GM21390 (cell line): ENCODE data around the gene SLC8A3.
"Not testable (repeated sequence)": the region's sequence is repeated elsewhere in the genome, so short reads cannot be mapped to it uniquely, and the experiment has no call there.

Experiments used
- ATAC-seq: cut with Tn5 transposase; IDR thresholded peaks from one replicate; pipeline ENCODE4 v1.9.1; 2021; ENCODE audit not compliant: unreplicated experiment

SLC8A3 gene

GRCh38 chr14:70188659-70189455 lies at the start of gene SLC8A3:
Gene SLC8A3 (minus strand): TSS chr14:70188951. CDS start chr14:70168422, 20,529 bp downstream.
- ATAC-seq = peak; percentile 40

GRCh38 chr14:70237710-70238109 lies 49.0 kb upstream of the SLC8A3 start:
- ATAC-seq = no peak

- ATAC-seq = no peak
Measured at GRCh38 chr14:70234066-70234950, 45.6 kb upstream of the SLC8A3 start.

- ATAC-seq = not testable (repeated sequence)
Measured at GRCh38 chr14:70231756-70232544, 43.2 kb upstream of the SLC8A3 start.

- ATAC-seq = not testable (repeated sequence)
Measured at GRCh38 chr14:70229877-70230640, 41.3 kb upstream of the SLC8A3 start.

GRCh38 chr14:70213721-70214282 lies 25.1 kb upstream of the SLC8A3 start:
- no peak for ATAC-seq

GRCh38 chr14:70212752-70213151 lies 24.0 kb upstream of the SLC8A3 start:
- ATAC-seq = no peak

GRCh38 chr14:70208380-70208779 lies 19.6 kb upstream of the SLC8A3 start:
- ATAC-seq = no peak

- no peak for ATAC-seq
Measured at GRCh38 chr14:70203686-70204085, 14.9 kb upstream of the SLC8A3 start.

- ATAC-seq = no peak
Measured at GRCh38 chr14:70201994-70202393, 13.2 kb upstream of the SLC8A3 start.

- no peak for ATAC-seq
Measured at GRCh38 chr14:70193396-70193795, 4.6 kb upstream of the SLC8A3 start.

GRCh38 chr14:70192915-70193314 lies 4.2 kb upstream of the SLC8A3 start:
- no peak for ATAC-seq

GRCh38 chr14:70190156-70190555 lies 1.4 kb upstream of the SLC8A3 start:
- no peak for ATAC-seq

GRCh38 chr14:70189456-70190077 lies 816 bp upstream of the SLC8A3 start:
- ATAC-seq = no peak

- ATAC-seq = peak; percentile 6
Measured at GRCh38 chr14:70188322-70188658, 461 bp downstream of the SLC8A3 start.

- no peak for ATAC-seq
Measured at GRCh38 chr14:70186900-70187451, 1.8 kb downstream of the SLC8A3 start.

GRCh38 chr14:70183991-70184390 lies 4.8 kb downstream of the SLC8A3 start:
- peak; percentile 65 for ATAC-seq

- ATAC-seq = no peak
Measured at GRCh38 chr14:70181276-70181675, 7.5 kb downstream of the SLC8A3 start.

- no peak for ATAC-seq
Measured at GRCh38 chr14:70180718-70181117, 8.0 kb downstream of the SLC8A3 start.
